Measurements from ENCODE around the gene WNT7A.

Gene WNT7A

DNA sequence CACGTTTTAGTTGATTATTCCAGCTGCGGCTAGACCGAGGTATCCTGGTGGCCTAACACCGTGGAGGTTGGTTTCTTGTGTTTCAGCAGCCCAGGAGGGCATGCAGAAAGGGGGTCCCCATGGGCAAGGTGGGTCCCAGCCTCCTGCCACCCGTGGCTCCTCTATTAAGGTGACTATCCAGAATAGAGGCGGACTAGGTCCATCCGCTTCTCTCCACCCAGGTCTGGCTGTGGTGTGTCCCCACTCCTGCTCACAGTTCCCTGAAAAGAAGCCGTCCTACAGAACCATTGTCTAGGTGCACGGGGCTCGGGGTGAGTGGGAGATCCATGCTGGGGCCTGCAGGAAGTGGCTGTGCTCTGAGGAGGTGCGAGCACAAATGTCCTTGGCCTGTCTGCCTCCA, 81.5 kb downstream of the WNT7A start:
- no peak overlapping the region for H3K27ac ChIP-seq (ENCODE audit: low read depth, low read length)
- no peak overlapping the region for H3K4me3 ChIP-seq (ENCODE audit: low read length)
- 90% methylated on average over 11 of the region's 11 CpGs for WGBS
- H3K27me3 ChIP-seq (ENCODE audit: insufficient read depth, low read length), result no peaks in the 10 kb centered on the region
- no peaks in the 10 kb centered on the region for H3K9me3 ChIP-seq (ENCODE audit: insufficient read depth, low read depth, low read length)
- H3K36me3 ChIP-seq (ENCODE audit: insufficient read depth, low read length), result no peaks in the 10 kb centered on the region
- no peak overlapping the region for H3K9ac ChIP-seq (ENCODE audit: low read depth, low read length)
- H3K4me1 ChIP-seq (ENCODE audit: insufficient read depth, low read length), result 0 out of 2 replicates have a peak, but pooled peaks cover 3% of the 10 kb centered on the region

DNA sequence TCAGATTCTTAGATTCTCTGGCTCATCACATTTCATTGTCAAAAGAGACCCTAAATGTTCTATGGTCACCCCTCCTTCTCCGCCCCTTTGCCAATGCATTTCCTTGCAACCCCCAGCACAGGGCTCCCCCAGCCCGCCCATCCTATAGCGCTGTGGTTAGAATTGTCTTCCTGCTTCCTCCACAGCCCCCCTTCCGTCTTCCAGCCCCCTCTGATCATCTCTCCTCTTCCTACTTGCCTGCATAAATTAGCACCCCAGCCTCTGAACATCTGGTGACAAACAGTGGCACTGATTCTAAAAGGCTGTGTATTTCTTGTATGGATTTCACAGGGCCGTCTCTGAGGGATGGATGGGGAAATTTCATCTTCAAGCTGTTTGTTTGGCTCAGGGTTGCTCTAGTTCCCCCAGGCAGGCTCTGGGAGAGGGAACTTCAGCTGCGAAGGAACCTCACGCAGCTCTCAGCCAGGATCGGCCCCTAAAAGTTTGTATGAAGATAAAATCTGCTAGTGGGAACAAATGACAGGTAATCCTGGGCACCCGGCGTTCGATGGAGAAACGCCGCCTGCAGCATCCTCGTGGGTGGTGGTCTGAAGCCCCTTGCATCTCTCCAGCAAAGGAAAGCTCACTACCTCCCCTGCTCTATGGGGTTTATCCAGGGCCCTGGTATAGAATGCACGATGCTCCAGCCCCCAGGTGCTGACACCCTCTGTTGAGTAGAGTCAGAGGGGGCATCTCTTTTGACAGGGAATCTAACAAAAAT, 83.0 kb downstream of the WNT7A start:
- no peaks in the 10 kb centered on the region for H3K36me3 ChIP-seq (ENCODE audit: insufficient read depth, low read length)
- H3K4me1 ChIP-seq (ENCODE audit: insufficient read depth, low read length), result 0 out of 2 replicates have a peak, but pooled peaks cover 3% of the 10 kb centered on the region
- no peak overlapping the region for H3K27ac ChIP-seq (ENCODE audit: low read depth, low read length)
- peaks cover 5% of the 10 kb centered on the region; the same call in 1 of the 2 replicates for H3K27me3 ChIP-seq (ENCODE audit: insufficient read depth, low read length)
- WGBS, result 85% methylated on average over 15 of the region's 15 CpGs
- H3K9me3 ChIP-seq (ENCODE audit: insufficient read depth, low read depth, low read length), result no peaks in the 10 kb centered on the region
- no peak overlapping the region for H3K9ac ChIP-seq (ENCODE audit: low read depth, low read length)
- no peak overlapping the region for H3K4me3 ChIP-seq (ENCODE audit: low read length)

DNA sequence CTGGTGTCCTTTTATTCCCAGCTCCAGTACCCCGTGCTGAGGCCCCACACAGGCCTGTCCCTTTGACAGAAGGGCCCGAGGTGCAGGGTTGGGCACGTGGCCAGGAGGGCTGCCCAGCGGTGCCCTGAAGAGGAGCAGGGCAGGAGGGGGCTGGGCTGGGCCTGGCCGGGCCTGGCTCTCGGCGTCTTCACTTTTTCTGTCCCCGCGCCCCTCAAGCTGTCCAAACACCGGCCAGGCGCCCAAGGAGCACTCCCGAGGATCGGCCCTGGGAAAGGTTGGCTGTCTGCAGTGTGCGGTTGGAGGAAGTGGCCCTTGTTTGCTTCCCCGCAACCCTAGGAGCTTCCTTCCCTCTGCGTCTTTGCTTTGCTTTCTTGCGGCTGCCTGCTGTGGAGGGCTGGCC, 84.1 kb downstream of the WNT7A start:
- 89% methylated on average over 17 of the region's 17 CpGs for WGBS
- Histone ChIP-seq H3K4me1 (ENCODE audit: insufficient read depth, low read length) (0 out of 2 replicates have a peak, but pooled peaks cover 3% of the 10 kb centered on the region), H3K36me3 (ENCODE audit: insufficient read depth, low read length) (no peaks in the 10 kb centered on the region), H3K4me3 (ENCODE audit: low read length) (no peak overlapping the region), H3K9me3 (ENCODE audit: insufficient read depth, low read depth, low read length) (no peaks in the 10 kb centered on the region), H3K27ac (ENCODE audit: low read depth, low read length) (no peak overlapping the region), H3K27me3 (ENCODE audit: insufficient read depth, low read length) (peaks cover 5% of the 10 kb centered on the region; the same call in 1 of the 2 replicates), H3K9ac (ENCODE audit: low read depth, low read length) (no peak overlapping the region)

DNA sequence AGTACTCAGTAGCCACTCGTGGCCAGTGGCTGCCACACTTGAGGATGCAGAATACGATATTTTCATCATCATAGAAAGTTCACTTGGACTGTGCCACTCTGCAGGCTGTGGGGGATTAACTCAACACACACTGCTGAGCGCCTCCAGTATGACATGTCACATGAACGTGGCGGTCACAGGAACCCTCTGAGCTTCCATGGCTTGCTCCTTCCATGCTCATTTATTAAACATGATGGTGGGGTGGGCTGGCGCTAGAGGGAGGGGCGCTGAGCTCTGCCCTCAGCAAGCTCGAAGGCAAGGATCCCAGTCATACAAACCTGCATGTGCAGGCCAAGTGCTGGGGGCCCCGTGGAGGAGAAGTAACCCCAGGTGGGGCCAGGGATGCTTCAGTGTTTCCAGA, 85.5 kb downstream of the WNT7A start:
- peaks cover 5% of the 10 kb centered on the region; the same call in 1 of the 2 replicates for H3K27me3 ChIP-seq (ENCODE audit: insufficient read depth, low read length)
- H3K4me1 ChIP-seq (ENCODE audit: insufficient read depth, low read length), result no peaks in the 10 kb centered on the region
- H3K9ac ChIP-seq (ENCODE audit: low read depth, low read length), result no peak overlapping the region
- H3K4me3 ChIP-seq (ENCODE audit: low read length), result no peak overlapping the region
- H3K36me3 ChIP-seq (ENCODE audit: insufficient read depth, low read length), result no peaks in the 10 kb centered on the region
- no peak overlapping the region for H3K27ac ChIP-seq (ENCODE audit: low read depth, low read length)
- H3K9me3 ChIP-seq (ENCODE audit: insufficient read depth, low read depth, low read length), result no peaks in the 10 kb centered on the region
- WGBS, result 93% methylated on average over 9 of the region's 9 CpGs

DNA sequence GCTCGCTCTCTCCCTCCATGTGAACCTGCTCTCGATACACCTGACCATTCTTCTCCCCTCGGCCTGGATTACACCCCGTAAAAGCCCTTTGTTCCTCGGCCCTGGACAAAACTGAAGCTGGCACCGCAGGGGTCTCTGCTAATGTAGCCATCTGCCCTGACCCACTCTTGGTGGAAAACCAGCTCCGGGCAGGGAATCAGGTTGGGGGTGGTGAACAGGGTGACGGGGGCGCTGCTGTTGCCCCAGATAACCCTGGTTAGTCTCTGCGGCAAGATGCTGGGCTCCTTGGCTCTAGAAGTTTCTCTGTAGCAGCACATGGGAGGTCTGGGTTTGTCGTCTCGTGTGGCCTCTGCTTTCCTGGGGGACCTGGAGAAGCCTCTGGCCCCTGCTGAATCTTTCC, 86.4 kb downstream of the WNT7A start:
- peaks cover 5% of the 10 kb centered on the region; the same call in 1 of the 2 replicates for H3K27me3 ChIP-seq (ENCODE audit: insufficient read depth, low read length)
- no peaks in the 10 kb centered on the region for H3K4me1 ChIP-seq (ENCODE audit: insufficient read depth, low read length)
- no peak overlapping the region for H3K27ac ChIP-seq (ENCODE audit: low read depth, low read length)
- no peaks in the 10 kb centered on the region for H3K36me3 ChIP-seq (ENCODE audit: insufficient read depth, low read length)
- no peak overlapping the region for H3K4me3 ChIP-seq (ENCODE audit: low read length)
- 83% methylated on average over 12 of the region's 12 CpGs for WGBS
- no peaks in the 10 kb centered on the region for H3K9me3 ChIP-seq (ENCODE audit: insufficient read depth, low read depth, low read length)
- no peak overlapping the region for H3K9ac ChIP-seq (ENCODE audit: low read depth, low read length)

DNA sequence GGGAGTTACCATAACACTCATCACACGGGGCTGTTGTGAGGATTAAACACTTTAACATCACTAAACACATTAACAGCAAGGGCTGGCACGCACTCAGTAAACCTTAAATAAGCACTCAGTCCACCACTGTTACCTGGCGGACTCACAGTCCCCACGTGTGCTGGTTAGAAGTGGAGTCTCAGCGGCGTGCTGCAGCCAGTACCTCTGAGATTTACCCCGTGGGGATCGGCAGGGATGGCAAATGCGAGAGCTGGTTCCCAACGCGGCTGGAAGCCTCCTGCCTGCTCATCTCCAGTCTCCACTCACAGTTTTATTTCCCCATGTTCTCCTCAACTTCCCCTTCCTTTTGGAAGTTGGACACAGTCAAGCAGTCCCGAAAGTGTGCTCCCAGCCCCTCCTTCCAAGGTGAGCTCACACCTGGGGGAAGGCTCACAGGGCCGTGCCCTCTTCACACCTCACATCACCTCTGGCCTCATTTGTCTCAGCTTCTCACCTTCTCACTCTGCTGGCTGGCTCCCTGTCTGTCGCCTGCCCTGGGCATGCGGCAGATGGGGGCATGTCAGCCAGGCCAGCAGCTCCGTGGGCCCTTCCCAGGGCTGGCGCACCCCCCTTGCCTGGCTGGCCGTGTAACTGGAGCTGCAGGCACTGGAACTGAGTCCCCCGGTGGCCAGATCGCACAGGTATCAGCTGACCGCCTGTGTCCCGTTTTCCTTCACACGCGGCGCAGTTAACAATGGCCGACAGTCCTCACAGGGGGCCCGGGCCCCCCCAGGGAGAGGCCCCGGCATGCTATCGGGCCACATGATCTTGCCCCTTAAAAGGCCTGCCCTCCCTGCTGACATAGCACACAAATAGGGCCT, 87.1 kb downstream of the WNT7A start:
- Histone ChIP-seq H3K4me1 (ENCODE audit: insufficient read depth, low read length) (no peaks in the 10 kb centered on the region), H3K27ac (ENCODE audit: low read depth, low read length) (no peak overlapping the region), H3K9ac (ENCODE audit: low read depth, low read length) (no peak overlapping the region), H3K4me3 (ENCODE audit: low read length) (no peak overlapping the region), H3K27me3 (ENCODE audit: insufficient read depth, low read length) (peaks cover 5% of the 10 kb centered on the region; the same call in 1 of the 2 replicates), H3K36me3 (ENCODE audit: insufficient read depth, low read length) (no peaks in the 10 kb centered on the region), H3K9me3 (ENCODE audit: insufficient read depth, low read depth, low read length) (no peaks in the 10 kb centered on the region)
- WGBS, result 86% methylated on average over 29 of the region's 29 CpGs

DNA sequence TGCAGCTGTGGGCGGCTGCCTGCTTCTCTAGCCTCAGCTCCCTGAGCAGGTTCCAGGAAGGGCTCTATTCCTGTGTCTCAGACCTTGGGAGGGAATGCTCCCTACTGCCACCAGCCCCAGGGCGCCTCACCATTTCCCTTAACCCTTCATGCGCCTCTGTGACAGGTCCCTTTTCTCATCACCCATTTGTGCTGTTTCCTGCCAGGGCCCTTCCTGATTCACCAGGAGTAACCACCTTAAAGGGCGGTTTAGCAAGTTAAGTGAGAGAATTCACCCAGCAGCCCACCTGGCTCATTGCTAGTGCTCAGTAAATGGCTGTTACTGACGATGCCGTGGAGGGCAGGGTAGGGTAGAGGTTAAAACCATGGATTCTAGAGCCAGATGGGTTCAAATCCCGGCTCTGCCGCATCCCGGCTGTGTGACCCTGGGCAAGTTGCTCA, 87.8 kb downstream of the WNT7A start:
- no peaks in the 10 kb centered on the region for H3K9me3 ChIP-seq (ENCODE audit: insufficient read depth, low read depth, low read length)
- no peak overlapping the region for H3K4me3 ChIP-seq (ENCODE audit: low read length)
- H3K36me3 ChIP-seq (ENCODE audit: insufficient read depth, low read length), result no peaks in the 10 kb centered on the region
- WGBS, result 88% methylated on average over 9 of the region's 9 CpGs
- no peak overlapping the region for H3K27ac ChIP-seq (ENCODE audit: low read depth, low read length)
- H3K4me1 ChIP-seq (ENCODE audit: insufficient read depth, low read length), result no peaks in the 10 kb centered on the region
- peaks cover 5% of the 10 kb centered on the region; the same call in 1 of the 2 replicates for H3K27me3 ChIP-seq (ENCODE audit: insufficient read depth, low read length)
- H3K9ac ChIP-seq (ENCODE audit: low read depth, low read length), result no peak overlapping the region

DNA sequence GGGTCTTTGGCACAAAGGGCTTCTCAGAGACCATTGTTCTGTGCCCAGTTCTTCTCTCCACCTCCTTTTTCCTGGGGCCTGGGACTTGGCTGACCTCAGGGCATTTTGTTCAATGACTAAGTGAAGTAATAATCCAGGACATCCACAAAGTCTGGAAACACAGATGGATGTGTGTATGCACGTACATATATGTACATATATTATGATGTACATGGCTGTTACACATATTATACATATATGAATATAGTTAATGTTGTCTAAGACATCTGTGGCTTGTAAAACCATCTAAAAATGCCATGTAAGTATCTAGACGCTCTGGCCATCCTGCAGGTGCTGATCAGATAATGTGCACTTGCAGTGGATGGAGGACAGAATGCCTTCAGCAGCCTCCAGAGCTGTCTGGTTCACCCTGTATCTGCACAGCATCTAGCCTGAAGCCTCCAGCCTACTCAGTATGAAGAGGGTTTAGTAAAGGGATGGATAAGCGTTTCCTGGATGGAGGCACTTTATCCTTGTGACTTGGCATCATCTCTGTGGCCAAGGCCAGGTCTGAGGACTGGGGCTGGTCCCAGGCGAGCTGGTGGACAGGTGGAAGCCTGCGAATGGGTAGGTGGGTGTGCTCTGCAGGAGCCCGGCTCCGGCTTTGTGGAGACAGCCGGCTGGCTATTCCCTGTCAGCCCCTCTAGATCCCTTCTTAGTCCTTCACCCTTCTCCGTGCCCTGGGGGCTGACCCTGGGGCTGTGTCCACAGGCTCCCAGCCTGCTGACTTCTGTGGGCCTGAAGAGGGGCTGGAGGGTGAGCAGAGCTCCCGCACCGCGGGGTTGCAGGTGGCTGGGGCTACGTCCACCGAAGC, 88.4 kb downstream of the WNT7A start:
- Histone ChIP-seq H3K4me1 (ENCODE audit: insufficient read depth, low read length) (0 out of 2 replicates have a peak, but pooled peaks cover under 1% of the 10 kb centered on the region), H3K9ac (ENCODE audit: low read depth, low read length) (no peak overlapping the region), H3K4me3 (ENCODE audit: low read length) (no peak overlapping the region), H3K27ac (ENCODE audit: low read depth, low read length) (no peak overlapping the region), H3K36me3 (ENCODE audit: insufficient read depth, low read length) (no peaks in the 10 kb centered on the region), H3K9me3 (ENCODE audit: insufficient read depth, low read depth, low read length) (no peaks in the 10 kb centered on the region), H3K27me3 (ENCODE audit: insufficient read depth, low read length) (peaks cover 5% of the 10 kb centered on the region; the same call in 1 of the 2 replicates)
- 79% methylated on average over 13 of the region's 14 CpGs for WGBS

DNA sequence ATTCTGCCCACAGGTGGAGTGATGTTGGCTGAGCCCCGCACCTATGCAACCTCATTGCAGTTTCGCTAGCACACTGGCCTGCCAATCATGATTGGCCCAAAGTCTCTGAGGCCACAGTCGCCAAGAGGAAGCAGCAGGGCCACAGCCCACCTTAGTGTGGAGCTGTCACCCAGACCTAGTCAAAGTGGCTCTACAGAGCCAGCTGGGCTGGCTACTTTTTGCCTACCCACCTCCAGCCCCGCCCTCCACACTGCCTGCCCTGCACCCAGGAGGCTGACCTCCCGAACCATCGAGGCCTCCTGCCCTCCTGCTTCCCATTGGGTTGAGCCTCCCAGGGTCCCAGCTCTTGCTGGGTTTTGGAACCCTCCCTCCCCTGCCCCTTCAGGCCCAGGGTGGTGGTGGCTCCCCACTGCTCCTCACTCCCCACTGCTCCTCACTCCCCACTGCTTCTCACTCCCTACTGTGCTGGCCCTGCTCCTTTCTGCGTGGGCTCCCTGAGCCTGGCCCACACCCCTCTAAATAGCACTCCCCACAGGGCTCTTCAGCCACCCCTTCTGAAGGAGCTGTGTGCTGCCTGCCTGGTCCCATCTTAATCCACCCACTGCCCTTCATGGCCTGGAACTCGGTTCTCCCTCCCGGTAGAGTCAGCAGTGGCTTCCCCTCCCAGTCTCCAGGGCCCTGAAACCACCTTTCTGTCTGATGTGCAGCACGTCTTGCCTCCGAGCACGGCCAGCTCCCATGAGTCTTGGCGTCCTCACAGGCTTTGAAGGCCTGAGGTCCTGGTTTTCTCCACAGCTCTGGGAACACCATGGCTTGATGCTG, 89.3 kb downstream of the WNT7A start:
- Histone ChIP-seq H3K4me1 (ENCODE audit: insufficient read depth, low read length) (peaks cover 9% of the 10 kb centered on the region), H3K9ac (ENCODE audit: low read depth, low read length) (no peak overlapping the region), H3K4me3 (ENCODE audit: low read length) (no peak overlapping the region), H3K27me3 (ENCODE audit: insufficient read depth, low read length) (peaks cover 5% of the 10 kb centered on the region; the same call in 1 of the 2 replicates), H3K36me3 (ENCODE audit: insufficient read depth, low read length) (no peaks in the 10 kb centered on the region), H3K9me3 (ENCODE audit: insufficient read depth, low read depth, low read length) (no peaks in the 10 kb centered on the region), H3K27ac (ENCODE audit: low read depth, low read length) (no peak overlapping the region)
- WGBS, result 89% methylated on average over 13 of the region's 13 CpGs

Data from HUES64 (cell line).